ENCODE data around the gene PCDHGA3.
"Not testable (repeated sequence)": the region's sequence is repeated elsewhere in the genome, so short reads cannot be mapped to it uniquely, and the experiment has no call there.

The PCDHGA3 gene

GRCh38 chr5:141343242-141343952 is at the start of gene PCDHGA3:
TSS of gene PCDHGA3 (plus strand) at chr5:141343829. CDS start at chr5:141344034, 205 bp downstream.
- DNase-seq = no peak

GRCh38 chr5:141298376-141298775 is 45.3 kb upstream of the PCDHGA3 start:
- no peak for DNase-seq

- no peak for DNase-seq
Measured at GRCh38 chr5:141303756-141304155, 39.9 kb upstream of the PCDHGA3 start, which contains the start of gene SLC25A2. TSS of gene SLC25A2 (minus strand) at chr5:141304049. CDS start at chr5:141303865, 184 bp downstream.

GRCh38 chr5:141306630-141307029 is 37.0 kb upstream of the PCDHGA3 start:
- DNase-seq = no peak

- no peak for DNase-seq
Measured at GRCh38 chr5:141313711-141314110, 29.9 kb upstream of the PCDHGA3 start.

GRCh38 chr5:141316963-141317362 is 26.7 kb upstream of the PCDHGA3 start:
- not testable (repeated sequence) for DNase-seq

GRCh38 chr5:141319202-141319601 is 24.4 kb upstream of the PCDHGA3 start:
- DNase-seq = no peak

GRCh38 chr5:141319699-141320098 is 23.9 kb upstream of the PCDHGA3 start:
- no peak for DNase-seq

- peak; percentile 87 for DNase-seq
Measured at GRCh38 chr5:141320225-141321169, 23.1 kb upstream of the PCDHGA3 start, which contains the start of gene TAF7. TSS of gene TAF7 (minus strand) at chr5:141320784. CDS start at chr5:141320044, 740 bp downstream.

- no peak for DNase-seq
Measured at GRCh38 chr5:141322261-141322660, 21.4 kb upstream of the PCDHGA3 start.

- DNase-seq = peak; percentile 64
Measured at GRCh38 chr5:141326088-141326854, 17.4 kb upstream of the PCDHGA3 start.

- DNase-seq = no peak
Measured at GRCh38 chr5:141328231-141328630, 15.4 kb upstream of the PCDHGA3 start.

- DNase-seq = no peak
Measured at GRCh38 chr5:141330299-141331080, 13.1 kb upstream of the PCDHGA3 start, which contains the start of gene PCDHGA1. TSS of gene PCDHGA1 (plus strand) at chr5:141330514.

GRCh38 chr5:141332571-141332970 is 11.1 kb upstream of the PCDHGA3 start:
- DNase-seq = not testable (repeated sequence)

GRCh38 chr5:141338538-141339306 is 4.9 kb upstream of the PCDHGA3 start, which contains the start of gene PCDHGA2:
TSS of gene PCDHGA2 (plus strand) at chr5:141338760.
- DNase-seq = no peak

GRCh38 chr5:141340781-141341354 is 2.8 kb upstream of the PCDHGA3 start:
- DNase-seq = not testable (repeated sequence)

GRCh38 chr5:141342773-141343172 is 856 bp upstream of the PCDHGA3 start:
- DNase-seq = no peak

GRCh38 chr5:141343953-141344463 is 379 bp downstream of the PCDHGA3 start:
- no peak for DNase-seq

- no peak for DNase-seq
Measured at GRCh38 chr5:141345327-141345726, 1.7 kb downstream of the PCDHGA3 start.

GRCh38 chr5:141346017-141346416 is 2.4 kb downstream of the PCDHGA3 start:
- not testable (repeated sequence) for DNase-seq

All from activated effector memory CD4-positive, alpha-beta T cell treated with Interleukin-2 at 50 U/mL for 16 hours (primary cell).